ENCODE results near the gene CHST9.
"Not testable (repeated sequence)": the region's sequence is repeated elsewhere in the genome, so short reads cannot be mapped to it uniquely, and the experiment has no call there.

Gene CHST9

GRCh38 chr18:27094621-27095020 lies 90.5 kb downstream of the CHST9 start:
- DNase-seq (ENCODE audit: low read depth in 2 of 2): no peak

- not testable (repeated sequence) for DNase-seq (ENCODE audit: low read depth in 2 of 2)
These were observed 91.8 kb downstream of the CHST9 start for GRCh38 chr18:27093290-27093689.

- no peak for DNase-seq (ENCODE audit: low read depth in 2 of 2)
These were observed 103.4 kb downstream of the CHST9 start for GRCh38 chr18:27081701-27082100.

DNA sequence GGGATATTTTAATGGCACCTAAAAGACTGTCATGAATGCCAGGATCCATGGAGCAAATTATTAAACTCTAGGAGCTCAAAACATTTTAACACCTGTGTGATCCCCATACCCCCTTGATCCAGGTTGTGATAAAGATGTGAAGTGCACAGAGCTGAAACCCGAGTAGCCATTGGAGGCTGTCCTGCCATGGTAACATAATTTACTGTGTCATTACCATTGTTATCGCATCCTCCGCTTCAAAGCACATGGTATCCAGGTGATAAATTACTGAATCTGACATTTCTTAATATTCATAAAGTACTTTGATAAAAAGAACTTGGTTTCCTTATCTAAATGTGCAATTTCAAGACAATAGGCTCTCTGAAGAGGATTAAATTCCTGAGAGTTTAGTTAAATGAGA lies 109.3 kb downstream of the CHST9 start:
- DNase-seq (ENCODE audit: low read depth in 2 of 2): no peak

DNA sequence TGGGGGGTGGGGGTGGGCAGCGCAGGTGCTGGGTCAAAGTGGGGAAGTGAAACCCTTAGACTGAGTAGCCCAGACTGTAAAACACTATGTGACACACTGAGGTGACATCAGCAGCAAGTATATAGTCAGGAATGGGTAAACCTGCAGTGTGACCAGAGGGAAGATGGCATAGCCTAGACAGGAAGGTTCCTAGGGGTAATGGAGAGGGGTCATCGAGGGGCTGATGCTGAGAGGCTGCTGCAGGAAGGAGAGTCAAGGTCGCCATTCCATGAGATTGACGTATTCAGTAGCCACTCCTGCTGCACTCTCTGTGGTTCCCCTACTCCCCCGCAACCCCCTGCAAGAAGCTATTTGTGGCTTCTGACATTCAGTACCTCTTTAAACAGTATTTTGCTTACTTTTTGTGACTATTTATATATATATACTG lies 111.7 kb downstream of the CHST9 start:
- DNase-seq (ENCODE audit: low read depth in 2 of 2): no peak

DNA sequence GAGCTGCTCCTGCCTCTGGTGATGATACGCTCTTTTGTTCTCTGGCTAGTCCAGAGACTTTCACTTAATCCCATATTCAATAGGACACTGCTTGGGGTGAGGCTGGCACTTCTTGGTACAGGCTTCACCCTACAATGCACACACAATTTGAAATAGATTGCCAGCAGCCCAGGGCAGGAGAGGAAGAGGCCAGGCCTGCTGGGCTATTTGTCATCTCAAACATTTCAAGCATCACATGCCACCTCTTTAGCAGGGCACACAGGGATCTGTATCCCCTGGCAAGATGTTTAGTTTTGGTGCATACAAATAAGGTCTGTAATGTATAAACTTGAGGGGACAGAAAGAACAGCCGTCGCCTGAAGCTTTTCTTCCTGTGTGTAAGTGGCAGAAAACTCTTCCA lies 120.4 kb downstream of the CHST9 start:
- no peak for DNase-seq (ENCODE audit: low read depth in 2 of 2)

GRCh38 chr18:27062802-27063201 lies 122.3 kb downstream of the CHST9 start:
- no peak for DNase-seq (ENCODE audit: low read depth in 2 of 2)

DNA sequence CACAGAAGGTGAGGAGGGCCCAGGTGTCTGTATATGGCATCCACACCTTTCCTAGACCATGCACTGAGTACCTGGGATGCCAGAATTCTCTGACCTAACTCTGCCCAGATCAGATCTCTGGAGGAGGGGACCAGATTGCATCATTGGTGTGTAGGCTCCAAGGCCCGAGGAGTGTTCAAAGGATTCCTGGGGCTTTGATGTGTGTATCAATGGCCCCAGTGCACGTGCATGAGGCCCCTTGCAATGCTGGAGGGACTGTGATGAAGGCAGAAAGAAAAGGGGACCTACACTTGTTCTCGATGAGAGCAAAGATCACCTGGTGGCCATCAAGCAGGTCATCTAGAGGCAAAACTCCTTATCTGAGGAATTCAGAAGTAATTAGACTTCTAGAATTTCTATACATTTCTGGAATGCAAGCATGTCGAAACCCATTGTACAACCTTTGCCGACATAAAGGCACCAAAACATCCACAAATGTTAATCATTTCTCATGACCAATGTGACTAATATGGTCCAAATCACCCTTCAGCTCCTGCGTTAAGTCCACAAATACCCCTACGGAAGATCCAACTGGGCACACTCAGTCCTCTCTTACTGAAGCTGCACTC lies 123.5 kb downstream of the CHST9 start:
- no peak for DNase-seq (ENCODE audit: low read depth in 2 of 2)

DNA sequence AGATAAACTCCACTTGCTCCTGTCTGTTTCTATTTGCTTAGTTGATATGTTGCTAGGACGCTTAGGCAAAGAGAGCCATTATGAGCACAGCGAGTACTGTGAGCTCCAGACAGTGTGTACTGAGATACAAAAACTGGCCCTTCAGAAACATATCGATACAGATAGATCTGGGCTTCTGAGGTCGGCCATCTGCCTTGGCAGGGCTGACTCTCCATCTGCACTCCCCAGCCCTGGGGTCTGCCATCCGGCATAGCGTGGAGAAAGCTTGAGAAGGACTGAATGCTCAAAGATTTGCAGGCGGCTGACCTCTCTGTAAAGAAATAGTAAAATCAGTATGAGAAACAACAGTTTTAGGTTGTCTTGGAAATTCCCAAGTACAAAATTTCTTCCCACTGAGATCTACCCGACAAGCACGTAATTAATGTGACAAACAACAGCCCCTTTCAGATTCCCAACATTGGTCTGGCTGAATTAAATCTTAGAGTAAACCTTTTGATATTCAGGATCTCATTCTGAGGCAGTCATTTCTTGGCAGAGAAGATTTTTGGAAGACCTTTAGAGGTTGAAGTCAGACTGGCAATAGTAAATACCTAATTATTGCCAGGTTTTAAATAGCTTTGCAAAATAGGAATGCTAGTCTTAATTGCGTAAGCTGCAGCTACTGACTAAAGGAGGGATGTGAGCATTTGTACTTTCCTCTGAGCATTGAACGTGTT lies 127.4 kb downstream of the CHST9 start:
- no peak for DNase-seq (ENCODE audit: low read depth in 2 of 2)

DNA sequence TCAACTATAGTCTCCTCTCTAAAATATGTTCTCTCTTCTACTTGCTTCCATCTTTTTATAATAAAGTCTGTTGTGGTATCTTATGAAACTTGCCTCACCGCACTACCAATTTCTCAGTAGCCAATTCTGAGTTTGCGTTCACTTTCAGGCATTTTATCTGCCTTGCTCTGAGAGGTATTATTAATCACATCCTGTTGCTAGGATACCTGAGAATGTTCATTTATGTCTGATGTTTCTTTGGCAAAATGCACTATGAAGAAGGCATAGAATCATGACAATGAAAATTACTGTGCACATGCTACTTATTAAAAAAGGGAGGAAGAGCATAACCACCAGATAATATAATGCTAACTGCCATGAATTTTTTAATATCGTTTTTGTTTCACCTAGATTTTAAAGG lies 130.2 kb downstream of the CHST9 start:
- DNase-seq (ENCODE audit: low read depth in 2 of 2): no peak

- no peak for DNase-seq (ENCODE audit: low read depth in 2 of 2)
These were observed 135.1 kb downstream of the CHST9 start for GRCh38 chr18:27049969-27050368.

- DNase-seq (ENCODE audit: low read depth in 2 of 2): no peak
These were observed 139.8 kb downstream of the CHST9 start for GRCh38 chr18:27045342-27045741.

DNA sequence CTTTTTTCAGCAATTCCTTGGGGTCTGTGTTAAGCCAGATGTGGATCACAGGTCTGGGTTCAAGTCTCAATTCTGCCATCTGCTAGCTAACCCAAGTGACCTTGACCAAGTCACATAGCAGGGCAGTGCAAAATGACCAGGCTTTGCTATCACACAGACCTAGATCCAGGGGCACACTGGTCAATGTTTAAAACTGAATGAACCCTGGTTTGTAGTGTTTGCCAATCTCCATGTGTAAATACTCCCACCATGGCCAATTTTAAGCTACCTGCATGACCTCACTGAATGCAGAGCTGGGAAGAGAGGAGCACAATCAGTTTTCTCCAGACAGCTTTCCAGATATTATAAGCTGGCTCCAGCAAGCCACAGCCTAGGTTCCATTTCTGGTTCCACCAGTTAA lies 142.9 kb downstream of the CHST9 start:
- no peak for DNase-seq (ENCODE audit: low read depth in 2 of 2)

DNA sequence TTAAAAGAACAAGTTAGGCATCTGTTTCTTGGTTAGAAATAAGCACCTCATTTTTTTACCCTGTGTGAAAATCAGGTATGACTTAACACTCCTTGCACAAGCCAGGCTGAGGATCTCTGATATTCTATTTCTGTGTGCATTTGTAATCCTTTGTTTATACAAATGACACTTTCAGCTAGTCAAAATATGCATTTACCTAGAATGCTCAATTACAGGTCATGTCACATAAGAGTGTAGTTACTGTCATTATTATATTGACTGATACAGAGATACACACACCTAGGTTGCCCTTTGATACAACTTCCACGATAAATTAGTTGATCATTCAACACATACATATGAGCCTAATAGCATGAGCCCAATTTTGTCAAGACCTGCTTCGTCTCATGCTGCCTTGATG lies 144.3 kb downstream of the CHST9 start:
- DNase-seq (ENCODE audit: low read depth in 2 of 2): no peak

DNA sequence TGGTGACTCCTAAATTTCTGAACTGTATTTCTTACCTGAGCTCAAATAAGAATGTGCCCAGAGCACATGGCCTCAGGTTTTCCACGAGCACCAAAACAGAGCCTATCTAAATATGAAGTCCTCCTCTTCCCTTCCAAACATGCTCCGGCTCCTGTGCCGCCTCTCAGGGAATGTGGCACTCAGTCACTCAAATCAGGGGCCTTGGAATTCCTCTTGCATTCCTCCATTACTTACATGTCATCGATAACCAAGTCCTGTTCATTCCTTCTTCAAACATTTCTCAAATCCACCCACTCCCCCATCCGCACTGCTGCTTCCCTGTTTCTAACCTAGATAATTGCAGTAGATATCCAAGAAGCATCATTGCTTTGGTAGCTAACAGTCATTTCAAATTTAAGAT lies 151.4 kb downstream of the CHST9 start:
- DNase-seq (ENCODE audit: low read depth in 2 of 2): no peak

GRCh38 chr18:27030421-27030820 lies 154.7 kb downstream of the CHST9 start:
- no peak for DNase-seq (ENCODE audit: low read depth in 2 of 2)

- no peak for DNase-seq (ENCODE audit: low read depth in 2 of 2)
These were observed 162.6 kb downstream of the CHST9 start for GRCh38 chr18:27022477-27022876.

GRCh38 chr18:27017901-27018500 lies 167.1 kb downstream of the CHST9 start:
- no peak for DNase-seq (ENCODE audit: low read depth in 2 of 2)

DNA sequence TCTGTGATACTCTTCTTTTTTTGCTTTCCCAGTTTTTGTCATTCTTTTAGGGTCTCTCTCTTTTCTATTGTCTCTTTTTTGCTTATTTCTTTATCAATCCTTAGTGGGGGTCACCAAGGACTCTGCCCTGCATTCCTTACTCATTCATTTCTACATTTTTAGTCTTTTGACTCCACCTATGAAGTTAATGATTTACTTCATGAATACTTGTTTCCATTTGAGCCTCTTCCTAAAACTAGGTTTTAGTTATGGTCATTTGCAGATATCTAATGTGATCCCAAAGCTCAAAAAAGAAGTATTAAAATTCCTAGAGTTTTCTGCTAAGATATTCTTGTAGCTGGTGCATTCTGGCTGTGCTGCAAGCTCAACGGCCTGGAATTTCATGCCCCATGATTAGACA lies 170.3 kb downstream of the CHST9 start:
- no peak for DNase-seq (ENCODE audit: low read depth in 2 of 2)

- no peak for DNase-seq (ENCODE audit: low read depth in 2 of 2)
These were observed 174.3 kb downstream of the CHST9 start for GRCh38 chr18:27010784-27011183.

DNA sequence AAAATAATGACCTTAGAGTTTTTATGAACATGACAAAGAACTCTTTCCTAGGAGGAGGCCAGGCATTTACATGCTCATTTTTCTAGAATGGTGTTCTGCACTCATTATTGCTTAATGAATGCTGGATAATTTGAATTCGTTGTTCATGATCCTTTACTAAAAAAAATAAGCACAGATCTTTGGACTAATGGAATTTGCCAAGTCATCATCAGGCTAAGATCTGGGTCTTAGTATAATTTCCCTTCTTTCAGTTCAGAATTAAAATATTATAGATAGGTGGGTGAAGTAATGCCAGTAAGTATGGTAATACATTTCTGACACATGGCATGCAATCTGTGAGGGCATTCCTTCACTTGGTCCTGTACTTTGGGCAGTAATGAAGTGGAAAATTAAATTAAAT lies 175.8 kb downstream of the CHST9 start:
- no peak for DNase-seq (ENCODE audit: low read depth in 2 of 2)

DNA sequence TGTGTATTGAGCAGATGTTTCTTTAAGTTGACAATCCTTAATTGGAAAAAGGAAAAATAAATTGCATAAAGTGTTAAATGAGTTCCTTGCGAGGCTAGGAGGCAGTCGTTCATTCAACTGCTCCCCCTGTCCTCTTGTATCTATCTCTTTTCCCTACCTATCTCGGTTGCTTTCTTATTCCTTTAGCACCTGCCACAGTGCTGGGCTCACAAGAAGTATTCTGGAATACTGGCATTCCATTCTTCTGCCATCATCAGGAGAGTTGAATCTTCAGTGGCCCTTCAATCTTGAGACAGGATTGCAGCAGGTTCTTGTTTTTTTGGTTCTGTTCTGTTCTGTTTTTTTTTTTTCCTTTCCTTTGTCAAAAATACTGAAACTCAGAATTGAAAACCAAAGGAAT lies 176.5 kb downstream of the CHST9 start:
- no peak for DNase-seq (ENCODE audit: low read depth in 2 of 2)

- no peak for DNase-seq (ENCODE audit: low read depth in 2 of 2)
These were observed 177.2 kb downstream of the CHST9 start for GRCh38 chr18:27007880-27008279.
